H1 (cell line): ENCODE data around the gene EPN3. TPM values are rescaled to one million over a fixed set of nuclear protein-coding genes. Genes with fewer than 3 reads are reported as not detected.

Source experiments
- CTCF ChIA-PET: fragments of 300-600 bp; sonication (Branson Sonifier 250); formaldehyde crosslinking; loops from one replicate; lab custom pipeline; 2021; ENCODE audit not compliant: partially characterized antibody; lab: Charles Lee
- POLR2A ChIA-PET: fragments of 300-600 bp; sonication (Branson Sonifier 250); formaldehyde crosslinking; loops from one replicate; lab custom pipeline; 2021; ENCODE audit warnings: inconsistent platforms; ENCODE audit not compliant: partially characterized antibody; lab: Charles Lee
- DNase-seq, 2 experiments: peaks; one replicate each; pipeline versions ENCODE4 v3.0.0 to v3.0.0-alpha.2; 2010 to 2022; ENCODE audit warnings: low spot score in 2 of 2, low read depth in 1 of 2, mixed read lengths in 1 of 2
- FAIRE-seq: peaks from 2 replicates; lab custom pipeline; 2011; peaks lifted over from hg19 to GRCh38; lab: Jason Lieb, UNC
- H2AFZ ChIP-seq: 2 replicates; pipeline ENCODE4 v1.8.1; 2012; ENCODE audit warnings: low read length, inconsistent platforms
- H2AK5ac ChIP-seq: 2 replicates; pipeline ENCODE4 v1.6.1; 2013; ENCODE audit warnings: low read depth, low read length
- H2BK120ac ChIP-seq: replicated peaks from 2 replicates; pipeline ENCODE3; 2013; ENCODE audit warnings: low read depth, low read length, inconsistent platforms
- H2BK12ac ChIP-seq: 2 replicates; pipeline ENCODE4 v1.6.1; 2013; ENCODE audit warnings: low read depth, low read length
- H2BK15ac ChIP-seq: 2 replicates; pipeline ENCODE4 v1.6.1; 2013; ENCODE audit warnings: low read length
- H2BK20ac ChIP-seq: 2 replicates; pipeline ENCODE4 v1.6.1; 2013; ENCODE audit warnings: low read length
- H2BK5ac ChIP-seq: 2 replicates; pipeline ENCODE4 v1.6.1; 2013; ENCODE audit warnings: low read depth, low read length
- H3K14ac ChIP-seq: 2 replicates; pipeline ENCODE4 v1.6.1; 2013; ENCODE audit warnings: inconsistent platforms; ENCODE audit not compliant: insufficient read length
- H3K18ac ChIP-seq: 2 replicates; pipeline ENCODE4 v1.6.1; 2013; ENCODE audit warnings: low read length; ENCODE audit errors: extremely low read depth
- H3K23ac ChIP-seq: 2 replicates; pipeline ENCODE4 v1.6.1; 2013; ENCODE audit warnings: inconsistent platforms; ENCODE audit not compliant: insufficient read length
- H3K23me2 ChIP-seq: 2 replicates; pipeline ENCODE4 v1.6.1; 2013; ENCODE audit warnings: low read depth, low read length
- H3K27ac ChIP-seq: 2 replicates; pipeline ENCODE4 v1.6.1; 2011; ENCODE audit warnings: low read depth, low read length, inconsistent platforms
- H3K27me3 ChIP-seq, 4 experiments: replicated peaks in 1 of 4; 1 replicate in 1 of 4; 2 replicates in 3 of 4; pipeline versions ENCODE4 v1.6.1 to v1.8.1; 2011 to 2013; ENCODE audit warnings: low read length in 3 of 4, mild to moderate bottlenecking in 3 of 4, inconsistent platforms in 2 of 4, mixed read lengths in 2 of 4, moderate library complexity in 1 of 4; ENCODE audit not compliant: control insufficient read depth in 3 of 4, insufficient read depth in 3 of 4; ENCODE audit errors: extremely low read depth in 1 of 4
- H3K36me3 ChIP-seq, 4 experiments: 2 replicates each; pipeline versions ENCODE4 v1.6.1 to v1.8.1; 2011 to 2013; ENCODE audit warnings: mild to moderate bottlenecking in 4 of 4, low read length in 3 of 4, moderate library complexity in 2 of 4, control low read depth in 1 of 4, inconsistent platforms in 1 of 4; ENCODE audit not compliant: insufficient read depth in 4 of 4, control insufficient read depth in 2 of 4
- H3K4ac ChIP-seq: replicated peaks from 2 replicates; pipeline ENCODE3; 2013; ENCODE audit warnings: low read length, low read depth, mixed read lengths, inconsistent platforms; ENCODE audit not compliant: insufficient read length
- H3K4me1 ChIP-seq, 4 experiments: replicated peaks in 1 of 4; 1 replicate in 1 of 4; 2 replicates in 3 of 4; pipeline versions ENCODE4 v1.6.1 to v1.8.1; 2011 to 2013; ENCODE audit warnings: low read length in 3 of 4, inconsistent platforms in 2 of 4, mixed read lengths in 1 of 4; ENCODE audit not compliant: insufficient read depth in 4 of 4, control insufficient read depth in 3 of 4
- H3K4me2 ChIP-seq, 2 experiments: 2 replicates each; pipeline versions ENCODE4 v1.6.1 to v1.8.1; 2011 to 2013; ENCODE audit warnings: low read depth in 2 of 2, low read length in 2 of 2, control low read depth in 1 of 2, inconsistent platforms in 1 of 2, mild to moderate bottlenecking in 1 of 2; ENCODE audit not compliant: insufficient read depth in 1 of 2
- H3K4me3 ChIP-seq, 4 experiments: fragments of 200-600, 300-600 bp in 1 of 4; sonication (generic), shearing (Covaris generic), sonication (Bioruptor Twin) in 1 of 4; 2 replicates each; pipeline versions ENCODE4 v1.5.1 to v1.8.1; 2011 to 2016; ENCODE audit warnings: low read length in 4 of 4, low read depth in 3 of 4, control low read depth in 2 of 4, inconsistent platforms in 2 of 4, mild to moderate bottlenecking in 2 of 4, mixed read lengths in 1 of 4, moderate library complexity in 1 of 4; ENCODE audit not compliant: insufficient read depth in 2 of 4; ENCODE audit errors: extremely low read depth in 1 of 4
- H3K56ac ChIP-seq: replicated peaks from 2 replicates; pipeline ENCODE3; 2013; ENCODE audit warnings: low read depth, mild to moderate bottlenecking, mixed read lengths, low read length, inconsistent platforms; ENCODE audit not compliant: insufficient read length
- H3K79me1 ChIP-seq: 2 replicates; pipeline ENCODE4 v1.6.1; 2013; ENCODE audit warnings: low read depth, low read length, control low read depth
- H3K79me2 ChIP-seq, 2 experiments: 2 replicates each; pipeline versions ENCODE4 v1.6.1 to v1.8.1; 2012 to 2013; ENCODE audit warnings: low read length in 2 of 2, mild to moderate bottlenecking in 2 of 2, inconsistent platforms in 1 of 2; ENCODE audit not compliant: insufficient read depth in 2 of 2, control insufficient read depth in 1 of 2
- H3K9ac ChIP-seq, 4 experiments: replicated peaks in 1 of 4; 1 replicate in 1 of 4; 2 replicates in 3 of 4; pipeline versions ENCODE4 v1.6.1 to v1.8.1; 2011 to 2013; ENCODE audit warnings: low read depth in 3 of 4, low read length in 3 of 4, control low read depth in 2 of 4, mild to moderate bottlenecking in 2 of 4, moderate library complexity in 2 of 4, inconsistent platforms in 1 of 4; ENCODE audit errors: extremely low read depth in 1 of 4
- H3K9me3 ChIP-seq, 2 experiments: 2 replicates each; pipeline versions ENCODE4 v1.6.1 to v1.8.1; 2012 to 2013; ENCODE audit warnings: mild to moderate bottlenecking in 2 of 2, moderate library complexity in 2 of 2, control low read depth in 1 of 2, inconsistent platforms in 1 of 2, low read depth in 1 of 2, low read length in 1 of 2, mixed read lengths in 1 of 2; ENCODE audit not compliant: insufficient read depth in 2 of 2
- H4K20me1 ChIP-seq, 2 experiments: replicated peaks in 1 of 2; 2 replicates each; pipeline versions ENCODE3 to v1.8.1; 2011 to 2013; ENCODE audit warnings: inconsistent platforms in 2 of 2, low read length in 2 of 2, mild to moderate bottlenecking in 1 of 2; ENCODE audit not compliant: insufficient read depth in 2 of 2, control insufficient read depth in 1 of 2
- H4K5ac ChIP-seq: 2 replicates; pipeline ENCODE4 v1.6.1; 2013; ENCODE audit warnings: low read length, low read depth, mixed read lengths, inconsistent platforms; ENCODE audit not compliant: insufficient read length
- H4K8ac ChIP-seq: 2 replicates; pipeline ENCODE4 v1.8.0; 2013; ENCODE audit warnings: mild to moderate bottlenecking, moderate library complexity, low read length, inconsistent platforms; ENCODE audit not compliant: insufficient read depth; ENCODE audit errors: extremely low read depth
- H4K91ac ChIP-seq: replicated peaks from 2 replicates; pipeline ENCODE3; 2013; ENCODE audit warnings: low read length, mixed read lengths, inconsistent platforms; ENCODE audit not compliant: insufficient read length
- KDM4A ChIP-seq: IDR thresholded peaks from one replicate; pipeline ENCODE4 v1.7.1; 2012; ENCODE audit warnings: low read depth, mild to moderate bottlenecking, moderate library complexity, low read length, inconsistent platforms; ENCODE audit not compliant: severe bottlenecking
- RAD21 ChIP-seq, 2 experiments: IDR thresholded peaks in 1 of 2; conservative IDR thresholded peaks in 1 of 2; 2 replicates each; pipeline ENCODE4 v1.6.1; 2011; ENCODE audit warnings: low read depth in 2 of 2, low read length in 2 of 2, improper control_type of control experiment in 1 of 2, inconsistent platforms in 1 of 2, mild to moderate bottlenecking in 1 of 2, moderate library complexity in 1 of 2
- TCF12 ChIP-seq: IDR thresholded peaks from 2 replicates; pipeline ENCODE4 v1.6.1; 2011; ENCODE audit warnings: low read depth, mild to moderate bottlenecking, low read length
- WGBS, 2 experiments: shearing (Covaris generic) in 1 of 2; methylation state at CpG; one replicate each; pipeline versions ENCODE4 v1.1.6 to v1.1.7; 2013 to 2015; ENCODE audit warnings: low lambda C conversion rate in 2 of 2, mixed read lengths in 2 of 2, inconsistent platforms in 1 of 2, low coverage in 1 of 2, missing lambda C conversion rate in 1 of 2; ENCODE audit not compliant: insufficient replicate concordance in 2 of 2, insufficient coverage in 1 of 2, insufficient read length in 1 of 2; ENCODE audit errors: extremely low coverage in 1 of 2, missing lambda C conversion rate in 1 of 2; 5-methylcytosine and 5-hydroxymethylcytosine counted together
- polyA plus RNA-seq, 7 experiments: library from polyadenylated mRNA; depleted of rRNA in 3 of 7; stranded (reverse) in 5 of 7; unstranded in 2 of 7; fragments of >200 nt in 5 of 7; fragments of 200-250 nt in 2 of 7; gene quantifications; 1 replicate in 5 of 7; 2 replicates in 1 of 7; 4 replicates in 1 of 7; pipeline versions ENCODE4 v1.2.1 to v1.2.3, GENCODE V29; 2011 to 2013; ENCODE audit warnings: missing spikeins in 2 of 7, mixed read lengths in 2 of 7
- total RNA-seq: library from RNA; stranded (reverse); fragmentation: NEBNext Ultra II Directional; extraction: Animal tissue kit (Norgen Biotek cat#: 25700); gene quantifications from 2 replicates; pipeline ENCODE4 v1.2.1, GENCODE V29; 2021

Gene EPN3
- total and polyA plus RNA-seq, 2 of the 8 experiments (the other 6 are each of a cell fraction or from before 2014, with no cell fraction given) = 6.7 to 7.9 TPM

DNA sequence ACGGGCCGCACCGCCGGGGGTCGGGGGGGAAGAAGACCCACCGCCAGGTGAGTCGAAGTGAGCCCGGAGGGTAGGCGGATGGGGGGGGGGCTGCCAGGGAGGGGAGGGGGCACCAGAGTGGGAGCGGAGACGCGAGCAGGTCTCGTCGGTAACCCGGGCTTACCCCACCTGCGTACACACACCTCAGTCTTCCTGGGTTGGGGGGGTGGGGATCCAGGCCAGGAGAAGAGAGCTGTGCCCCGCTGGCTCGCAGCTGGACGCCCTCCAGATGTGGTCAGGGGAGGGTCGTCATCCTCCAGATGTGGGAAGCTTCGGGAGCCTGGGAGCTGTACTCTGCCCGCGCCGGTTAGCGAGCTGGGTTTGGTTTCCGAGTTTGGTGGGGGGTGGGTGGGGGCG is 29.2 kb downstream of the EPN3 start:
- DNase-seq = no peak
- H3K4ac ChIP-seq = no peak overlapping the region
- no peak overlapping the region for H2AFZ ChIP-seq
- peaks cover 0 to 37% (median 21%) of the 10 kb centered on the region in 4 experiments; a peak in 6 of 7 replicates for H3K4me1 ChIP-seq
- no peak overlapping the region for H4K91ac ChIP-seq
- peaks cover 27 to 84% (median 76%) of the 10 kb centered on the region in 4 experiments for H3K27me3 ChIP-seq
- no peak overlapping the region for H3K9ac ChIP-seq
- TF ChIP-seq TCF12 (no peak), KDM4A (peak; percentile 4), RAD21 (IDR thresholded peaks at IDR 0.05 in 1 of 2, conservative IDR thresholded peaks at IDR 0.05 in 1 of 2; ENCODE audit: low read depth in 2 of 2, low read length in 2 of 2) (no peak)
- H3K79me1 ChIP-seq = no peaks in the 10 kb centered on the region
- no peak overlapping the region for H4K5ac ChIP-seq
- H3K56ac ChIP-seq = no peak overlapping the region
- H2BK15ac ChIP-seq = no peak overlapping the region
- H2BK5ac ChIP-seq = no peak overlapping the region
- H4K20me1 ChIP-seq = peaks cover 7% of the 10 kb centered on the region in 2 experiments
- H3K27ac ChIP-seq = no peak overlapping the region
- no peak overlapping the region for H4K8ac ChIP-seq
- H2BK20ac ChIP-seq = no peak overlapping the region
- H3K23ac ChIP-seq = no peak overlapping the region
- H3K18ac ChIP-seq = no peak overlapping the region; the same call in 1 of the 2 replicates
- no peaks in the 10 kb centered on the region for H3K9me3 ChIP-seq
- H2BK120ac ChIP-seq = no peak overlapping the region
- peaks cover 17% of the 10 kb centered on the region; the same call in 1 of the 2 replicates for H3K23me2 ChIP-seq
- peak overlapping the region in 3 of 4 experiments; percentile 34 to 63 (median 34); a peak in 6 of 8 replicates for H3K4me3 ChIP-seq
- ChIA-PET POLR2A (interaction anchor here (0.6 to 2.2 kb wide), 12 partner anchors 11 to 88 kb away, joined by 3 to 6 read pairs (median 4); no protein-coding TSS in a partner anchor), CTCF (interaction anchor here (0.9 to 7.2 kb wide), 12 partner anchors 8 to 125 kb away, joined by 3 to 89 read pairs (median 5); no protein-coding TSS in a partner anchor)
- WGBS, 2 experiments = 0% methylated on average over 2 of the region's 27 CpGs; no CpG with 5 or more reads in 1 of the 2 experiments
- no peaks in the 10 kb centered on the region for H3K36me3 ChIP-seq
- no peaks in the 10 kb centered on the region for H3K79me2 ChIP-seq
- peak overlapping the region; percentile 75 to 80 for H3K4me2 ChIP-seq
- H2AK5ac ChIP-seq = no peak overlapping the region
- H3K14ac ChIP-seq = no peak overlapping the region
- no peak for FAIRE-seq
- H2BK12ac ChIP-seq = no peak overlapping the region
